M059J (cell line): Measurements from ENCODE around the gene SDHAF3. TPM values are rescaled to one million over a fixed set of nuclear protein-coding genes. Genes with fewer than 3 reads are reported as not detected.
A peak's percentile ranks its signal among the peaks of the same experiment; 100 is the strongest.
"Not testable (repeated sequence)": the region's sequence is repeated elsewhere in the genome, so short reads cannot be mapped to it uniquely, and the experiment has no call there.

ENCODE experiments used
- DNase-seq: peaks from one replicate; pipeline ENCODE4 v3.0.0-alpha.2; 2012; ENCODE audit warnings: low read depth
- total RNA-seq: library from RNA; depleted of rRNA; stranded (reverse); fragments of >200 nt; shearing (Covaris generic); gene quantifications from 2 replicates; pipeline ENCODE4 v1.2.3, GENCODE V29; 2014; rRNA removed

The SDHAF3 gene
- 13.1 and 24.5 TPM in 2 replicates for total RNA-seq

GRCh38 chr7:97117372-97118188 is at the start of gene SDHAF3:
SDHAF3 (plus strand) TSS chr7:97117698; CDS start chr7:97117724, 26 bp downstream.
- DNase-seq, result peak; percentile 98

- DNase-seq, result not testable (repeated sequence)
Measured at GRCh38 chr7:97072025-97072424, 45.5 kb upstream of the SDHAF3 start.

- DNase-seq, result peak; percentile 3
Measured at GRCh38 chr7:97075928-97076327, 41.6 kb upstream of the SDHAF3 start.

GRCh38 chr7:97078023-97078969 is 39.2 kb upstream of the SDHAF3 start:
- DNase-seq, result peak; percentile 1

GRCh38 chr7:97079300-97079699 is 38.2 kb upstream of the SDHAF3 start:
- DNase-seq, result no peak

GRCh38 chr7:97081521-97082300 is 35.8 kb upstream of the SDHAF3 start:
- no peak for DNase-seq

- DNase-seq, result no peak
Measured at GRCh38 chr7:97088364-97088763, 29.1 kb upstream of the SDHAF3 start.

- DNase-seq, result no peak
Measured at GRCh38 chr7:97089771-97090170, 27.7 kb upstream of the SDHAF3 start.

- no peak for DNase-seq
Measured at GRCh38 chr7:97090761-97091353, 26.6 kb upstream of the SDHAF3 start.

GRCh38 chr7:97094284-97094930 is 23.1 kb upstream of the SDHAF3 start:
- no peak for DNase-seq

GRCh38 chr7:97096037-97096436 is 21.5 kb upstream of the SDHAF3 start:
- no peak for DNase-seq

GRCh38 chr7:97096661-97097060 is 20.8 kb upstream of the SDHAF3 start:
- DNase-seq, result peak; percentile 44

- DNase-seq, result peak; percentile 69
Measured at GRCh38 chr7:97104719-97105238, 12.7 kb upstream of the SDHAF3 start.

- no peak for DNase-seq
Measured at GRCh38 chr7:97107192-97107800, 10.2 kb upstream of the SDHAF3 start.

GRCh38 chr7:97116308-97116707 is 1.2 kb upstream of the SDHAF3 start:
- DNase-seq, result no peak

- no peak for DNase-seq
Measured at GRCh38 chr7:97117035-97117371, 495 bp upstream of the SDHAF3 start.

GRCh38 chr7:97118306-97118917 is 914 bp downstream of the SDHAF3 start:
- no peak for DNase-seq

- no peak for DNase-seq
Measured at GRCh38 chr7:97119747-97120146, 2.2 kb downstream of the SDHAF3 start.

GRCh38 chr7:97120713-97121457 is 3.4 kb downstream of the SDHAF3 start:
- no peak for DNase-seq
